ENCODE results near the gene TBCCD1. TPM values are rescaled to one million over a fixed set of nuclear protein-coding genes. Genes with fewer than 3 reads are reported as not detected.

Gene TBCCD1
- total and polyA plus RNA-seq, 2 donors from 2014 or later: 6.2 to 13.3 TPM

DNA sequence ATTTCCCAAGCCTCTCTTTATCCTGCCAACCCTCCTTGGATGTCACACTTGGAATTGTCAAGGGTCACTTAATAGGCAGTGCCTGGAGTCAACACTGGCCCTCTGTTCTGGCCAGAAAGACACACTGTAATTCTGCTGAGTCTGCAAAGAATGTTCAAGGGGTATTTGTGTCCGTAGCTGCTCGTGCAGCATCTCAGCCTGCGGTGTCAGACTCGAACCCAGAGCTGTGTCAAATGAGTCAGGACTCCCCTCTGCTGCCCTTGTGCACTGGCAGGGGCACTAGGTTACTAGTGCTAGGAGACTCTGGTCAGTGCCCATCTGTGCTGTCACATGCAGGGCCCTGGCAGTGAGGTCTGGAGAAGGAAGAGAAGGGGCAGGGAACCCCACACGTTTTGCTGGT lies 44.9 kb upstream of the TBCCD1 start:
- FAIRE-seq: no peak

DNA sequence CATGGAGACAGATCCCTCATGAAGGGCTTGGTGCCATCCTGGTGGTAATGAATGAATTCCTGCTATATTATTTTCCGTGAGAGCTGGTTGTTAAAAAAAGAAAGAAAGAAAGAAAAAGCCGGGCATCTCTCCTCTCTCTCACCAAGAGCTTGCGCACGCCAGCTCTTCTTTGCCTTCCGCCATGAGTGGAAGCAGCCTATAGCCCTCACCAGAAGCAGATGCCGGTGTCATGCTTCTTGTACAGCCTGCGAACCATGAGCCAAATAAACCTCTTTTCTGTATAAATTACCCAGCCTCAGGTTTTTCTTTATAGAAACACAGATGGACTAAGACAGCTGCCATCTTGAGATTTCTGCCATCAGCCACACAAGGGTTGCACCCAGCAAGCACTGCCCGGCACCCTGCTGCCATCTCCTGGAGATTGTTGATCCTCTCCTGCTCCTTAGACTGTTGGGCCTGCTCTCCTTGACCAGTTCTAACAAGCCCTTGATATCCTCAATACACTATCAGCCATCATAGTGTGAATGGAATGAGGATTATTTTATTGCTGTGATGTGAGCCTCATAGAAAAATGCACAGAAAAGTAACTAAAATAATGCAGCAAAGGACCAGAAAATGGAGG lies 42.2 kb upstream of the TBCCD1 start:
- DNase-seq (no peak), FAIRE-seq (no peak)

More for the DNA sequence above, 44.9 kb upstream of the TBCCD1 start:
- H3K27me3 ChIP-seq (ENCODE audit: control insufficient read depth, insufficient read depth, low read length): no peaks in the 10 kb centered on the region
- intact Hi-C loops (cut with DNase I): loop anchor here (10.0 kb wide), 1 partner anchor 637 kb away; no protein-coding TSS in a partner anchor
- no peaks in the 10 kb centered on the region for H3K36me3 ChIP-seq (ENCODE audit: control insufficient read depth in 2 of 3, insufficient read depth in 3 of 3, low read length in 3 of 3)
- H3K4me1 ChIP-seq (ENCODE audit: control insufficient read depth in 2 of 3, insufficient read depth in 2 of 3, low read depth in 1 of 3, low read length in 3 of 3): no peaks in the 10 kb centered on the region
- no peak overlapping the region for H3K4me3 ChIP-seq (ENCODE audit: low read length in 3 of 3)
- no peaks in the 10 kb centered on the region for H3K9me3 ChIP-seq (ENCODE audit: control insufficient read depth in 2 of 3, insufficient read depth in 1 of 3, low read length in 3 of 3)
- TF ChIP-seq, protein P1, sequence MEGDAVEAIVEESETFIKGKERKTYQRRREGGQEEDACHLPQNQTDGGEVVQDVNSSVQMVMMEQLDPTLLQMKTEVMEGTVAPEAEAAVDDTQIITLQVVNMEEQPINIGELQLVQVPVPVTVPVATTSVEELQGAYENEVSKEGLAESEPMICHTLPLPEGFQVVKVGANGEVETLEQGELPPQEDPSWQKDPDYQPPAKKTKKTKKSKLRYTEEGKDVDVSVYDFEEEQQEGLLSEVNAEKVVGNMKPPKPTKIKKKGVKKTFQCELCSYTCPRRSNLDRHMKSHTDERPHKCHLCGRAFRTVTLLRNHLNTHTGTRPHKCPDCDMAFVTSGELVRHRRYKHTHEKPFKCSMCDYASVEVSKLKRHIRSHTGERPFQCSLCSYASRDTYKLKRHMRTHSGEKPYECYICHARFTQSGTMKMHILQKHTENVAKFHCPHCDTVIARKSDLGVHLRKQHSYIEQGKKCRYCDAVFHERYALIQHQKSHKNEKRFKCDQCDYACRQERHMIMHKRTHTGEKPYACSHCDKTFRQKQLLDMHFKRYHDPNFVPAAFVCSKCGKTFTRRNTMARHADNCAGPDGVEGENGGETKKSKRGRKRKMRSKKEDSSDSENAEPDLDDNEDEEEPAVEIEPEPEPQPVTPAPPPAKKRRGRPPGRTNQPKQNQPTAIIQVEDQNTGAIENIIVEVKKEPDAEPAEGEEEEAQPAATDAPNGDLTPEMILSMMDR (IDR thresholded peaks at IDR 0.05; ENCODE audit: borderline replicate concordance, extremely low read depth, insufficient read depth): no peak
- no peak overlapping the region for H3K27ac ChIP-seq (ENCODE audit: low read depth in 2 of 2, low read length in 2 of 2)
- H3K9ac ChIP-seq (ENCODE audit: low read length in 3 of 3): no peak overlapping the region
- DNase-seq: no peak

DNA sequence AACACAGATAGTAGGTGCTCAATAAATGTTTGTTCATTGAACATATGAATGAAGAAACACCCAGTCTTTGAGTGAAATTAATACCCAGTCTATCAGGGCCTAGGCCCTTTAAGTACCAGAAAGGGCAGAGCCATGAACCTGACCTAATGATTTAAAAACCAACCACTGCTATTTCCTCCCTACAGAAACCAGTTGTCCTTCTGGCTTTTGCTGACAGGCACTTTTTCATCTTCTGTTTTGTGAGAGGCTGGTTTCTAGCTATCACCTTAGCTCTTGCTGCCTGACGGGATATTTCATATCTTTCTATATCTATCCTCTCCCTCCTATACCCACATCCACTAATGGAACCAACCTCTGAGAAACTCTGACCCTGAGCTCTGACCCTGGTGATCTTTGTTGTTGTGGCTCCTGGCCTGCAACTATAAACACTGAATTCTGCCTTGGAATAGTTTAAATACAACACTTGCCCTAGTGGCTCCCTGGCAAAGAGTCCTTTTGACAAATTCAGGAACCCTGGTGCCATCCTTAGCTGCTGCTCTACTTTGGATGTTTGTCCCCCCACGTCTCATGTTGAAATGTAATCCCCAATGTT lies 41.6 kb upstream of the TBCCD1 start:
- DNase-seq: no peak
- no peak overlapping the region for H3K9ac ChIP-seq (ENCODE audit: low read length in 3 of 3)
- H3K4me1 ChIP-seq (ENCODE audit: control insufficient read depth in 2 of 3, insufficient read depth in 2 of 3, low read depth in 1 of 3, low read length in 3 of 3): no peaks in the 10 kb centered on the region
- FAIRE-seq: no peak
- TF ChIP-seq, protein P1 (IDR thresholded peaks at IDR 0.05; ENCODE audit: borderline replicate concordance, extremely low read depth, insufficient read depth): no peak
- no peak overlapping the region for H3K27ac ChIP-seq (ENCODE audit: low read depth in 2 of 2, low read length in 2 of 2)
- no peaks in the 10 kb centered on the region for H3K36me3 ChIP-seq (ENCODE audit: control insufficient read depth in 2 of 3, insufficient read depth in 3 of 3, low read length in 3 of 3)
- H3K4me3 ChIP-seq (ENCODE audit: low read length in 3 of 3): no peak overlapping the region
- H3K27me3 ChIP-seq (ENCODE audit: control insufficient read depth, insufficient read depth, low read length): no peaks in the 10 kb centered on the region
- H3K9me3 ChIP-seq (ENCODE audit: control insufficient read depth in 2 of 3, insufficient read depth in 1 of 3, low read length in 3 of 3): no peaks in the 10 kb centered on the region
- intact Hi-C loops (cut with DNase I): no loop called here

More for the DNA sequence above, 42.2 kb upstream of the TBCCD1 start:
- H3K27me3 ChIP-seq (ENCODE audit: control insufficient read depth, insufficient read depth, low read length): no peaks in the 10 kb centered on the region
- no peak overlapping the region for H3K9ac ChIP-seq (ENCODE audit: low read length in 3 of 3)
- H3K4me1 ChIP-seq (ENCODE audit: control insufficient read depth in 2 of 3, insufficient read depth in 2 of 3, low read depth in 1 of 3, low read length in 3 of 3): no peaks in the 10 kb centered on the region
- intact Hi-C loops (cut with DNase I): no loop called here
- no peak overlapping the region for H3K4me3 ChIP-seq (ENCODE audit: low read length in 3 of 3)
- H3K9me3 ChIP-seq (ENCODE audit: control insufficient read depth in 2 of 3, insufficient read depth in 1 of 3, low read length in 3 of 3): no peaks in the 10 kb centered on the region
- TF ChIP-seq, protein P1 (IDR thresholded peaks at IDR 0.05; ENCODE audit: borderline replicate concordance, extremely low read depth, insufficient read depth): peak; percentile 38
- no peaks in the 10 kb centered on the region for H3K36me3 ChIP-seq (ENCODE audit: control insufficient read depth in 2 of 3, insufficient read depth in 3 of 3, low read length in 3 of 3)
- H3K27ac ChIP-seq (ENCODE audit: low read depth in 2 of 2, low read length in 2 of 2): no peak overlapping the region
